Stimulated activated CD4-positive, alpha-beta T cell treated with anti-CD3 and anti-CD28 coated beads, Interleukin-4, amount 100 ng/mL, for 1 hour (primary cell): ENCODE results near the gene ARHGDIG.
"Not testable (repeated sequence)": the region's sequence is repeated elsewhere in the genome, so short reads cannot be mapped to it uniquely, and the experiment has no call there.

Experiments
- DNase-seq: peaks from one replicate; pipeline ENCODE4 v3.0.0-alpha.2; 2020

ARHGDIG gene

GRCh38 chr16:280552-280951 is at the start of gene ARHGDIG:
Gene ARHGDIG, plus strand, starts transcription at chr16:280591. Its CDS starts 90 bp downstream, at chr16:280681.
- DNase-seq = no peak

DNA sequence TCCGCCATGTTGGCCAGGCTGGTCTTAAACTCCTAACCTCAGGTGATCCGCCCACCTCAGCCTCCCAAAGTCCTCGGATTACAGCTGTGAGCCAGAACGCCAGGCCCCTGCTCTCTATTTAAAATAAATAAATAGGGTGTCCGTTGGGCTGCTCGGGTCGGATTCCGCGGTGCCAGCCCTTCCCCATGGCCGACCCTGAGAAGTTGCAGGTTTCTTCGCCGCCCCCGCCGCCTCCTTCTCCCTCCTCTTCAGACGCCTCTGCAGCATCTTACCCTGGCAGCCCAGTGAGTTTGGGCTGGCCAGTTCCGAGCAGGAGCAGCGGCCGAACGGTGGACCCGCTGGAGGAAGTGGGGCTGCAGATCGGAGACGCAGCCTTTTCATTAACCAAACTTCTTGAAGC is 49.4 kb upstream of the ARHGDIG start:
- DNase-seq = no peak

DNA sequence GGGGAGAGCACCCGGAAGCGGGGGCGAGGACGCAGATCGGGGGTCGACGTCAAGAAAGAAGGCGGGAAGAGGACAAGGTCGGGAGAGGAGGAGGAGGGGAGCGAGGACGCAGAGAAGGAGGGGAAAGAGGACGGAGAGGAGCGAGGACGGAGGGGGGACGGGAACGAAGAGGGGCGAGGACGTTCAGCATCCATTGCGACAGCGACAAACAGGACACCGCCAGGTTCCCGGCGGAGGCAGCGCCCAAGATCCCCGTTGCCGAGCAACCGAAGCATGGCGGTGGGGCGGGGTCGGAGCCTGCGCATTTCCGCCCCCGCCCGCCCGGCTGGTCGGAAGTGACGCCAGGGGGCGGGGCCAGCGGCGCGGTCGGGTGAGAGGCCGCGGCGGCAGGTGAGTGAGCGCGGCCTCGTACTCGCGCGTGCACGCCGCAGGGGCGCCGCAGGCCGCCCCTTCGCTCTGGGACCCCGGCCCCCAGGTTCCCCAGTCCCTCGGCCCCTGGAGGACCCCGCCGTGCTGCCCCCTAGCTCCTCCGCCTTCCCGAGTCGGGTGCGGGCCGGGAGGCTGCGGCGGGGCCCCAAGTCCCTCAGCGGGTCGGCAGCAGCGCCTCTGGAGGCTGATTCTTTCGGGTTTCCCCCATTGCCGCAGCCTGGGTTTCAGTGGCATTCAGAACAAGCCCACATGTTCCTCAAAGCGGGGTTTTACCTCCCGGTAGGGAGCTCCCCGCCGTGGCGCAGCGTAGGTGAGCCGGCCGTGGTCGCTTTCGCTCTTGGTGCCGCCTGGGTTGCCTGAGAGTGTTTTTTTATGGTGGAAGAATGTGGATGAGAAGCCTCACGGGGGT is 45.7 kb upstream of the ARHGDIG start, which contains the start of gene FAM234A:
TSS of gene FAM234A (plus strand) at position 354 of the 838 bp plus-strand sequence. CDS start 19,593 bp downstream, outside the sequence.
- peak; percentile 97 for DNase-seq

DNA sequence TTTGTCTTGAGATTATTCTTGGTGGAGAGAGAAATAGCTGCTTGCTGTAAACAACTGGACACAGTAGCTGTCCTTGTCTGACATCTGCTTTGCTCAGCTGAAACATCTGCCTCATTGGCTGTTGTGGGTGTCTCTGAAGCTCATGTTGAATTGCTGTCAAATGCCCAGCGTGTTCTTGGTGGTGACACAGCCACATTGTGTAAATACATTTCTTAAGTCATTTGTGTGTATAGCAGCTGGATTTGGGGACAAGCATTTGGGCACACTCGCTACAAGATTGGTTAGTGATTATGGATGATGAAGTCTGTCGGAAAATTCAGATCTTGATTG is 40.5 kb upstream of the ARHGDIG start:
- no peak for DNase-seq

- no peak for DNase-seq
Observed at GRCh38 chr16:240559-240958, 39.8 kb upstream of the ARHGDIG start.

- DNase-seq = no peak
Observed at GRCh38 chr16:242281-242680, 38.1 kb upstream of the ARHGDIG start.

GRCh38 chr16:243348-243747 is 37.0 kb upstream of the ARHGDIG start:
- no peak for DNase-seq

- DNase-seq = no peak
Observed at GRCh38 chr16:245105-245504, 35.3 kb upstream of the ARHGDIG start.

GRCh38 chr16:247027-247426 is 33.4 kb upstream of the ARHGDIG start:
- no peak for DNase-seq

DNA sequence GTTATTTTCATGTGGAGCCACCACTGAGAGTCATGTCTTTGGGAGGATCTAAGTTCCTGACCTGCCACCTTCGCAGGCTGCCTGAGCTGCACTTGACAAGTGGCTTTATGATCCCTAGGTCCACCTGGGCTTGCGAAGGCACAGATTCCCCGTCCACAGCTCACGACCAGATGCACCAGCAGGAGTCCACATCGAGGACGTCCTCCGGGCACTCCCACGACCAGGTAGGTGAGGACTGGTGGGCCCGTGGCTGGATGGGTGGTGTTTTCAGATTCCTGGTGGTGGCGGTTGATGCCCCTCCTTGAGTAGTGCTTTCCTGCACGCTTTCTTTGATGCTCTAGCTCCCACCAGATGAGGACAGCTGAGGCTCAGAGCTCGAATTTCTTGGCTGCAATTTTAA is 31.0 kb upstream of the ARHGDIG start:
- DNase-seq = no peak

GRCh38 chr16:252366-253337 is 27.7 kb upstream of the ARHGDIG start:
- peak; percentile 20 for DNase-seq

GRCh38 chr16:253833-254232 is 26.6 kb upstream of the ARHGDIG start:
- DNase-seq = no peak

- no peak for DNase-seq
Observed at GRCh38 chr16:254461-254860, 25.9 kb upstream of the ARHGDIG start.

- DNase-seq = no peak
Observed at GRCh38 chr16:255183-255582, 25.2 kb upstream of the ARHGDIG start.

GRCh38 chr16:258091-258490 is 22.3 kb upstream of the ARHGDIG start:
- not testable (repeated sequence) for DNase-seq

DNA sequence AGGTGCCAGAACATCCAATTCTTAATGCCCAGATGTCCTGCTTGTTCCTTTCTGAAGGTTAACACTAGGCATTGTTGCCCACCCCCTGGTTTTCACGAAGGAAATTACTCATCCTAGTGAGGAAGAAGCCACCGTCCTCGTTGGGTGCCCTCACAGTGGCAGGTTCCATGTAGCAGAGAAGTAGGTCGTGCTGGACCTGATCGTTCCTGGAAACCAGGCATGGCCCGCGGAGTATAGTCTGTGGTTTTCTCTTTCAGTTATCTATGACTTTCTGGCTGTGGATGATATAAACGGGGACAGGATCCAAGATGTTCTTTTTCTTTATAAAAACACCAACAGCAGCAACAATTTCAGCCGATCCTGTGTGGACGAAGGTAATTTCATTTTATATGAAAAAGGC is 21.2 kb upstream of the ARHGDIG start:
- no peak for DNase-seq

DNA sequence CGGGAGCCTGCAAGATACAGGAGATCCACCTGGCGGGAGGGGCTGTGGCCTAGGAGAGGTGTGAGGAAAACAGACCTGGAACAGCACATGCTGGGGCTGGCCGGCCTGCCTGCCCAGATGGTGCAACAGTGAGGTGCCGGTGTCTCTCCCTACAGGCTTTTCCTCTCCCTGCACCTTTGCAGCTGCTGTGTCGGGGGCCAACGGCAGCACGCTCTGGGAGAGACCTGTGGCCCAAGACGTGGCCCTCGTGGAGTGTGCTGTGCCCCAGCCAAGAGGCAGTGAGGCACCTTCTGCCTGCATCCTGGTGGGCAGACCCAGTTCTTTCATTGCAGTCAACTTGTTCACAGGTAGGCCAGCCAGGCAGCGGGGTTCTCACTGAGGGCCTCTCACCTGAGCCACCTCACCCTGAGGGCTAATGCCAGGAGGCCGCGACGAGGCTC is 20.6 kb upstream of the ARHGDIG start:
- no peak for DNase-seq

GRCh38 chr16:260326-260725 is 20.1 kb upstream of the ARHGDIG start:
- DNase-seq = no peak

GRCh38 chr16:261031-261691 is 19.2 kb upstream of the ARHGDIG start:
- DNase-seq = no peak

GRCh38 chr16:262121-262745 is 18.2 kb upstream of the ARHGDIG start:
- no peak for DNase-seq

DNA sequence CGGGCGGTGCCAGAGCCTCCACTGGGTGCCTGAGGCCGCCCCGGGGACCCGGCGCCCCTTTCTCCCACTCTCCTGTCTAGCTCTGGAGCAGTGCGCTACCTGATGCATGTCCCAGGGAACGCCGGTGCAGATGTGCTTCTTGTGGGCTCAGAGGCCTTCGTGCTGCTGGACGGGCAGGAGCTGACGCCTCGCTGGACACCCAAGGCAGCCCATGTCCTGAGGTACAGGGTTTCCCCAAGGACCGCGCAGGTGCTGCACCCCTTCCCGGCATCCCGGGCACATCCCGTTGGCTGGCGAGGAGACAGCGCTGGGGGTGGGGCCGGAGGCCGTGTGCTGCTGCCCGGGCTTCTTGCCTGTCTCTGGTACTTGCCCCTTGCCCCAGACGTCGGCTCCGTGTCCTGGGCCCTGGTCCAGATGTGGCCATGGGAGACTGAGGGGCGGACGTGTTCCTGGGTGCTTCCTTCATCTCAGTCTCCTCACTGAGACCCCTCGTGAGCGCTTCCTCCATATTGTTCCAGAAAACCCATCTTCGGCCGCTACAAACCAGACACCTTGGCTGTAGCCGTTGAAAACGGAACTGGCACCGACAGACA is 17.1 kb upstream of the ARHGDIG start:
- no peak for DNase-seq

DNA sequence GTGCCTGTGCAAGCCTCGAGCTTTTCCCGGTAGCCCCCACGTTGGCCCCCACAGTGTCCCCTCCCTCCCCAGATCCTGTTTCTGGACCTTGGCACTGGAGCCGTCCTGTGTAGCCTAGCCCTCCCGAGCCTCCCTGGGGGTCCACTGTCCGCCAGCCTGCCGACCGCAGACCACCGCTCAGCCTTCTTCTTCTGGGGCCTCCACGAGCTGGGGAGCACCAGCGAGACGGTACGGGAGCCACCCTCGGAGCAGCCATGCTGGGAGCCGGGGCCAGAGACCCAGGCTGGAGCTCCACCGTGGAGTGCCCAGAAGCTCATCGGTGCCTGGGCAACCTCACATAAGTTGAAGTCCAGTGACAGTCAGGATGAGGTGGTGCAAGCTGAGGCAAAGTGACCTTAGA is 16.4 kb upstream of the ARHGDIG start:
- no peak for DNase-seq
